Activated CD4-positive, alpha-beta T cell treated with anti-CD3 and anti-CD28 coated beads for 24 hours (primary cell): Measurements from ENCODE around the gene TMEM178B.
"Not testable (repeated sequence)": the region's sequence is repeated elsewhere in the genome, so short reads cannot be mapped to it uniquely, and the experiment has no call there.

Experiments
- DNase-seq, 2 donors: peaks; one replicate each; pipeline ENCODE4 v3.0.0-alpha.2; 2020; ENCODE audit warnings: low read depth in 2 of 2

The TMEM178B gene

DNA sequence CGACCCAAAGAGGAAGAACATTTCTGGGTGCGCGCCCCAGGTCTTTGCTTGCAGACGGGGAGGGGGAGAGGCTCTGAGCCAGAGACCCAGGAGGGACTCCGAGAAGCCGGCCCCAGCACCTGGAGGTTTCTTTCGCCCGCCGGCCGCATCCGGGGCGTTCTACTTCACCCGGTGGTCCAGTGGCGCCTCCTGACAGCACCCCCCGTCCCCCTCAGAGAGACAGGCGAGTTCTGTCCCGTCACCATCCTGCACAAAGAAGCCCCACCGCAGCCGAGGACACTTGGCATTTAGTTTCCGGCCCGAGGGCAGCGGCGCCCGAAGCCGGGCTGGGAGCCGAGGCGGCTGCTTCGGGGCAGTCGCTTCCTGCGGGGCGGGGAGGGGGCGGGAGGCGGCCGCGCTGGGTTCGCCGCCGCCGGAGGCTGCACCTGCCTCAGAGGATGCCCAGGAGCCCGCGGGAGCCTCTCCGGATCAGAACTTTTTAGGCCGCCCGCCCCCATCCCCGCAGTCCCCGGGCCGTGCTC lies at the start of gene TMEM178B:
Gene TMEM178B, plus strand, starts transcription at position 424 of the 521 bp plus-strand sequence.
- DNase-seq: no peak

- DNase-seq: no peak
These were observed 49.2 kb upstream of the TMEM178B start for GRCh38 chr7:141024668-141025067.

DNA sequence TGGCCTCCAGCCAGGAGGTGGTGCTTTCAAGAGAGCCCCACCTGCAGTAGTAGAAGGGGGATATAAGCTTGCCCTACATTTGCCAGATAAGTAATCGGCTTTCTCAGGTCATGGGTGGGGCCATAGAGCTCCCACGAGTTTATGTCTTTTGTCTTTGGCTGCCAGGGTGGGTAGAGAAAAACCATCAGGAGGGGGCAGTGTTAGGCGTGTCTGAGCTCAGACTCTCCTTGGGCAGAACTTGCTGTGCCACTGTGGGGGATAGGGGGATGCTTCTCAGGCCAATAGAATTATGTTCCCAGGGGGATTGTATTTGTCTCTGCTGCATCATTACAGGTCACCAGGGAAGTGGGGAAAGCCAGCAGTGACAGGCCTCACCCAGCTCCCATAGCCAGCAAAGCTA lies 46.8 kb upstream of the TMEM178B start:
- DNase-seq: no peak

GRCh38 chr7:141028767-141029166 lies 45.1 kb upstream of the TMEM178B start:
- no peak for DNase-seq

- not testable (repeated sequence) for DNase-seq
These were observed 41.1 kb upstream of the TMEM178B start for GRCh38 chr7:141032539-141033323.

- DNase-seq: not testable (repeated sequence)
These were observed 35.8 kb upstream of the TMEM178B start for GRCh38 chr7:141038100-141038499.

- no peak for DNase-seq
These were observed 34.5 kb upstream of the TMEM178B start for GRCh38 chr7:141039376-141039775.

- no peak for DNase-seq
These were observed 31.4 kb upstream of the TMEM178B start for GRCh38 chr7:141042222-141043193.

- no peak for DNase-seq
These were observed 30.2 kb upstream of the TMEM178B start for GRCh38 chr7:141043616-141044015.

- DNase-seq: no peak
These were observed 28.6 kb upstream of the TMEM178B start for GRCh38 chr7:141045126-141045841.

- no peak for DNase-seq
These were observed 27.8 kb upstream of the TMEM178B start for GRCh38 chr7:141045842-141046620.

DNA sequence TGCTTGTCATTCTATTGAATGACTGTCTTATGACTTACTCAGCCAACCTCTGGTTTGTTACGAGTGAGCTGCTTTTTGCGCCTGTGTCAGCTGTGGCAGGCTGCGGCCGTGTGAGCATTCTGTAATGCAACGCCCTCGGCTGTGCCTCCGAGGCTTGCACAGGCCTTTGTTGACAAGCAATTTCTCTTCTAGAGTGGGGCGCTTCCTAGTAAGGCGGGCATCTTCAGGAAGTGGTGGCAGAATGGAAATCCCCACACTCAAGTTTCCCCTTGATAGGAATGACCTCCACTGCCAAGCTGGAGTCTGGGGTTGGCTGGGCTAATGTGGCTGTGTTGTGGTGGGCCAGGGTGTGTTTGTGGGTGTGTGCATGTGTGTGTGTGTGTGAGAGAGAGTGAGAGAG lies 20.2 kb upstream of the TMEM178B start:
- no peak for DNase-seq

DNA sequence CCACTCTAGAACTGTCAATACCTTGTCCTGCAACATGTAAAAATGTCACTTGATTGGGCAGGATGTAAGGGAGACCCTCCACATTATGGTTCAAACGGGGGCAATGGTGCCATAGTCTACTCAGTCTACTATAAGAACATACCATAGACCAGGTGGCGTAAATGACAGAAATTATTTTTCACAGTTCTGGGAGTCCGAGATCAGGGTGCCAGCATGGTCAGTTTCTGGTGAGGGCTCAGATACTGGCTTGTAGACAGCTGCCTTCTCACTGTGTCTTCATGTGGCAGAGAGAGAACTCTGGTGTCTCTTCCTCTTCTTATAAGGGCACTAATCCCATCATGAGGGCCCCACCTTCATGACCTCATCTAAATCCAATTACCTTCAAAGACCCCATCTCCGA lies 18.7 kb upstream of the TMEM178B start:
- DNase-seq: no peak

GRCh38 chr7:141057788-141058187 lies 16.1 kb upstream of the TMEM178B start:
- DNase-seq: no peak

DNA sequence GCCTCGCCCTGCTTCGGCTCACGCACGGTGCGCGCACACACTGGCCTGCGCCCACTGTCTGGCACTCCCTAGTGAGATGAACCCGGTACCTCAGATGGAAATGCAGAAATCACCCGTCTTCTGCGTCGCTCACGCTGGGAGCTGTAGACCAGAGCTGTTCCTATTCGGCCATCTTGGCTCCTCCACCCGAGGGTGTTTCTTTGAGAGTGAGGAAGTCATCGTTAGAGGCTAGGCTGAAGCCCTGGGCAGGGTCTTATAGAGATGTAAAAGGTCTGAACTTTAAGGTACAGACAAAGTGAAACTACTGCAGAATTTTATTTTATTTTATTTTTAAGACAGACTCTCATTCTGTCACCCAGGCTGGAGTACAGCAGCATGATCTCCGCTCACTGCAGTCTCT lies 6.0 kb upstream of the TMEM178B start:
- not testable (repeated sequence) for DNase-seq

- DNase-seq: peak in 1 of 2 donors; percentile 42
These were observed 2.5 kb upstream of the TMEM178B start for GRCh38 chr7:141071260-141071854.

DNA sequence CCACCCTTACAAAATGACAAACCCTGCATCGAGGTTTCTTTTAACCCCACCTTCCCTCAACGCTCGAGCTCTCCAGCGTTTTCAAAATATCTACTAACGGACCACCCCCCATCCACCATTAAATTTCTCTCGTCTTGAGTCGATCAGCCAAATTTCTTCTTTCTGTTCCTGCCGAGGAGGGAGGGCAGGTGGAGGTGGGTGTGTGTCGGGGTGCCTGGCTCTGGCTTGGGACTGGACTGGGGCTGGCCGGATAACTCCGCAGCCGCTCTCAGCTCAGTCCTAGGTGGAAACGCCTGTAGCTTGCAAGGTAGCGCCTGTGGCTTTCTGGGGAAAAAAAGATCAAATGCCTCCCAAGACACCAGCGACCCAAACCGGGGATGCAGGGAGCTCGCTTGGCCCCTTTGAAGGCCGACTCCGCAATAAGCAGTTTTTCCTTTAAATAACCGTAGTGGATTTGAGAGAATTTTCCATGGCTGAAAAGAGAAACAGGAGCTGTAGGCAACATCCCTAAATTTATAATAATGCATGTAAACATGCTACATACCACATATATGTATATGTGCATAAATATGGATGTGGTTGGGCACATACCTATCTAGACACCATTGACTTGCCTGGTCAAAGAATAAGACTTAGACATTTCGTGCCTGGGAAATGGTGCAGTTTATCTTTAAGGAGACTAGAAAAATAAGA lies 1.9 kb upstream of the TMEM178B start:
- DNase-seq: no peak

DNA sequence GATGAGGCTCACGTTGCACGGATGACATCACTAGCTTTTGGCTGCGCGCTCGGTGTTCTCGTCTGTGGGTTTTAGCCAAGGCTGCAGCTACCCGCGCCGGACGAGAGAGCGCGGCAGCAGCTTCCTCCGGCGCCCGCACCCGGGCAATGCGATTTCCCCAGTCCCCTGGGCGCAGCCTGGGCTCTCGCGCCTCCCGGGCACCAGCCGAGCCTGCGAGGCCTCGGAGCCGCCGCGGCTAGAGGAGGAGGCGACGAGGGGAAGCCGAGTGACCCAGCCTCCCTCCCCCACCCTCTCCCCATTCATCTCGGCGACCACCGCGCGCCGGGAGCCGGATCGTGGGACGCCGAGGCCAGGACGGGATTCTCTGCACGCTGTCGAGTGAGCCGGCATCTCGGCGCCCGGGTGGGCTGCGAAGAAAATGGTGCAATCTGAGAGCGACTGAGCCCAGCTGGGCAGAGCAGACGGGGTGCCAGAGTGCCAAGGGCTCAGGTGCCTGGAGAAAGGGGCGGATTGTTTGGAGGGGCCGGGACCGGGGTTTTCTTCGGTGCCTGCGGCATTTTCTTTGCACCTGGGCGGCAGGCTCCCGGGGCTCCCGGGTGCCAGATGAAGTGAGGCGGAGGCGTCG lies 1.2 kb upstream of the TMEM178B start:
- DNase-seq: no peak

DNA sequence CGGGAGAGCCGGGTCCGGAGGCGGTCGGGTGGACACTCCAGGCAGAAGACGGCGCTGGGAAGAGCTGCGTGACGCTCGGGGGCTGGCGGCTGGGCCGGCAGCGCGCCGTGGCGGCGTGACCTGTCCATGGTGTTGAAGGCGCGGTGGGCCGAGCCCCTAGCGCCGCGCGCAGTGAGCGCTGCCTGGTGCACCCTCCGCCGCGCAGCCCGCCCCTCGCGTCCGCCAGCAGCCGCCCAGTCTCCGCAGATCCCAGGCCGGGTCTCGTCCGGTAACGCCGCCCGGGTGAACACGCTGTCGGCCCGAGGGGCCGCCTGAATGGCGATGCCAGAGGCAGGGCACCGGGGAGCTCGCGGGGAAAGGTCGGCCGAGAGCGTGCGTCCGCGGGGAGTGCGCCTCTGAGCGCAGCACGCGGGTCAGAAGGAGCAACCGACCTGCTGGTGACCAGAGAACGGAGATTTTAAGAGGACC lies 657 bp upstream of the TMEM178B start:
- DNase-seq: no peak
